PC-3 (cell line): ENCODE measurements around the gene RFC2. TPM values are rescaled to one million over a fixed set of nuclear protein-coding genes. Genes with fewer than 3 reads are reported as not detected.
"Not testable (repeated sequence)": the region's sequence is repeated elsewhere in the genome, so short reads cannot be mapped to it uniquely, and the experiment has no call there.

Experiments used
- ATAC-seq: fragments of 200-7000 bp; cut with Tn5 transposase; 2 replicates; pipeline ENCODE4 v1.9.1; 2020; ENCODE audit warnings: mild to moderate bottlenecking, moderate library complexity
- BruUV-seq: library from RNA; stranded (reverse); fragments of 400-500 nt; replicated peaks from 2 replicates; lab custom pipeline; 2021; lab: Mats Ljungman, UMichigan
- CTCF ChIA-PET: fragments of 300-600 bp; sonication (Branson Sonifier 250); formaldehyde crosslinking; loops from one replicate; lab custom pipeline; 2022; ENCODE audit warnings: antibody characterized with exemption; lab: Charles Lee
- POLR2A ChIA-PET: fragments of 300-600 bp; sonication (Branson Sonifier 250); formaldehyde crosslinking; loops from one replicate; lab custom pipeline; 2022; ENCODE audit warnings: antibody characterized with exemption; ENCODE audit not compliant: unreplicated experiment; lab: Charles Lee
- DNase-seq: peaks from one replicate; pipeline ENCODE4 v3.0.0-alpha.2; 2015
- H2AFZ ChIP-seq: fragments of 300-600 bp; sonication (generic); 2 replicates; pipeline ENCODE4 v1.6.0; 2016; ENCODE audit warnings: antibody characterized with exemption, low read length
- H3F3A ChIP-seq: fragments of 300-600 bp; sonication (generic); one replicate; pipeline ENCODE4 v1.6.0; 2017; ENCODE audit warnings: antibody characterized with exemption, low read length, control low read depth, mild to moderate bottlenecking; ENCODE audit not compliant: unreplicated experiment
- H3K27ac ChIP-seq: fragments of 300-600 bp; sonication (generic); 2 replicates; pipeline ENCODE4 v1.5.1; 2016; ENCODE audit warnings: mild to moderate bottlenecking, low read length
- H3K27me3 ChIP-seq: fragments of 300-600 bp; sonication (generic); 2 replicates; pipeline ENCODE4 v1.6.1; 2016; ENCODE audit warnings: low read length, mixed read lengths
- H3K36me3 ChIP-seq: fragments of 300-600 bp; sonication (generic); 2 replicates; pipeline ENCODE4 v1.6.1; 2016; ENCODE audit warnings: low read depth, mixed run types, low read length, mixed read lengths
- H3K4me1 ChIP-seq: fragments of 300-600 bp; sonication (generic); 2 replicates; pipeline ENCODE4 v1.5.1; 2016; ENCODE audit warnings: low read length; ENCODE audit not compliant: insufficient read depth
- H3K4me2 ChIP-seq: fragments of 300-600 bp; sonication (generic); 2 replicates; pipeline ENCODE4 v1.6.0; 2016; ENCODE audit warnings: low read length
- H3K4me3 ChIP-seq: fragments of 300-600 bp; sonication (generic); 2 replicates; pipeline ENCODE4 v1.5.1; 2016; ENCODE audit warnings: mild to moderate bottlenecking, low read length, mixed read lengths
- H3K79me2 ChIP-seq: fragments of 300-600 bp; sonication (generic); 2 replicates; pipeline ENCODE4 v1.6.1; 2017; ENCODE audit warnings: low read length, mixed read lengths
- H3K9ac ChIP-seq: fragments of 300-600 bp; sonication (generic); 2 replicates; pipeline ENCODE4 v1.6.0; 2016; ENCODE audit warnings: mild to moderate bottlenecking, low read length
- H3K9me2 ChIP-seq: fragments of 300-600 bp; sonication (generic); replicated peaks from 2 replicates; pipeline ENCODE4 v1.6.1; 2016; ENCODE audit warnings: mixed run types, low read length, mixed read lengths
- H3K9me3 ChIP-seq: fragments of 300-600 bp; sonication (generic); 2 replicates; pipeline ENCODE4 v1.6.1; 2016; ENCODE audit warnings: low read length, mixed read lengths
- H4K20me1 ChIP-seq: fragments of 300-600 bp; sonication (generic); 2 replicates; pipeline ENCODE4 v1.6.1; 2016; ENCODE audit warnings: low read length, mixed read lengths
- EZH2 ChIP-seq: fragments of 300-600 bp; sonication (generic); IDR thresholded peaks from one replicate; pipeline ENCODE4 v1.6.1; 2017; ENCODE audit warnings: antibody characterized with exemption, mild to moderate bottlenecking, low read length; ENCODE audit not compliant: unreplicated experiment
- EZH2phosphoT487 ChIP-seq: fragments of 300-600 bp; sonication (generic); IDR thresholded peaks from 2 replicates; pipeline ENCODE4 v1.6.1; 2018; ENCODE audit warnings: mild to moderate bottlenecking, antibody characterized with exemption, low read length, borderline replicate concordance
- intact Hi-C: fragments of 100-400 bp; cut with micrococcal nuclease; formaldehyde crosslinking; loops from 2 replicates; pipeline ENCODE4 v1.9.0; 2023
- total RNA-seq: library from RNA; depleted of rRNA; stranded (reverse); fragments of >200 nt; gene quantifications from 2 replicates; pipeline ENCODE4 v1.2.3, GENCODE V29; 2014
- TF ChIP-seq, protein P1 (sequence below): fragments of 300-600 bp; sonication (generic); conservative IDR thresholded peaks from 2 replicates; pipeline ENCODE4 v1.5.1; 2017; ENCODE audit warnings: antibody characterized with exemption, low read depth, mild to moderate bottlenecking, low read length

Gene RFC2
- total RNA-seq, 1 experiment from 2014 or later: 60.4 TPM

DNA sequence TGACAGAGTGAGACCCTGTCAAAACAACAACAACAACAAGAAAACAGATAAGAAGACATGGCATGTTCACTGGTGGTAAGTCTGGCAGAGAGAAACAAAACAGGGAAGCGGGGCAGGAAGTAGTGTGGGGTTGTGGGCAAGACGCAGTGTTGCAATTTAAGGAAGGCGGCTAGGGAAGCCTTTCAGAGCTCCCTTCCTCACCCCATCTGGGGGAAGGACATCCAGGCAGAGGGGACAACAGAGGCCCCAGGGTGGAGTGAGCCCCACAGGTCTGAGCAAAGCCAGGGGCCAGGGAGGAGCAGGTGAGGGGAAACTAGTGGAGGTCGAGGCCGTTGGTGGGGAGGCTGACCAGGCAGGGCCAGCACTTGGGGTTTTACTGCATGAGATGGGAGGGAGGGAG, 27.6 kb downstream of the RFC2 start:
- intact Hi-C loops: no loop called here
- ATAC-seq (no peak), DNase-seq (no peak)
- no peaks in the 10 kb centered on the region for H3K79me2 ChIP-seq
- no peak overlapping the region for H3K9ac ChIP-seq
- TF ChIP-seq EZH2phosphoT487 (no peak), EZH2 (no peak)
- TF ChIP-seq, protein P1, sequence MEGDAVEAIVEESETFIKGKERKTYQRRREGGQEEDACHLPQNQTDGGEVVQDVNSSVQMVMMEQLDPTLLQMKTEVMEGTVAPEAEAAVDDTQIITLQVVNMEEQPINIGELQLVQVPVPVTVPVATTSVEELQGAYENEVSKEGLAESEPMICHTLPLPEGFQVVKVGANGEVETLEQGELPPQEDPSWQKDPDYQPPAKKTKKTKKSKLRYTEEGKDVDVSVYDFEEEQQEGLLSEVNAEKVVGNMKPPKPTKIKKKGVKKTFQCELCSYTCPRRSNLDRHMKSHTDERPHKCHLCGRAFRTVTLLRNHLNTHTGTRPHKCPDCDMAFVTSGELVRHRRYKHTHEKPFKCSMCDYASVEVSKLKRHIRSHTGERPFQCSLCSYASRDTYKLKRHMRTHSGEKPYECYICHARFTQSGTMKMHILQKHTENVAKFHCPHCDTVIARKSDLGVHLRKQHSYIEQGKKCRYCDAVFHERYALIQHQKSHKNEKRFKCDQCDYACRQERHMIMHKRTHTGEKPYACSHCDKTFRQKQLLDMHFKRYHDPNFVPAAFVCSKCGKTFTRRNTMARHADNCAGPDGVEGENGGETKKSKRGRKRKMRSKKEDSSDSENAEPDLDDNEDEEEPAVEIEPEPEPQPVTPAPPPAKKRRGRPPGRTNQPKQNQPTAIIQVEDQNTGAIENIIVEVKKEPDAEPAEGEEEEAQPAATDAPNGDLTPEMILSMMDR: no peak
- no peak overlapping the region for H3K4me2 ChIP-seq
- H3K4me3 ChIP-seq: no peak overlapping the region
- no peak overlapping the region for H2AFZ ChIP-seq
- H3F3A ChIP-seq: no peaks in the 10 kb centered on the region
- H3K9me2 ChIP-seq: no peaks in the 10 kb centered on the region
- H3K27ac ChIP-seq: no peak overlapping the region
- no peaks in the 10 kb centered on the region; the same call in 1 of the 2 replicates for H3K36me3 ChIP-seq
- H3K9me3 ChIP-seq: no peaks in the 10 kb centered on the region
- no TSS peak for BruUV-seq
- H3K27me3 ChIP-seq: no peaks in the 10 kb centered on the region
- no peaks in the 10 kb centered on the region for H4K20me1 ChIP-seq
- H3K4me1 ChIP-seq: no peaks in the 10 kb centered on the region
- ChIA-PET POLR2A (no interaction called here), CTCF (interaction anchor here (0.6 kb wide), 1 partner anchor 26 kb away, joined by 3 read pairs; no protein-coding TSS in a partner anchor)

DNA sequence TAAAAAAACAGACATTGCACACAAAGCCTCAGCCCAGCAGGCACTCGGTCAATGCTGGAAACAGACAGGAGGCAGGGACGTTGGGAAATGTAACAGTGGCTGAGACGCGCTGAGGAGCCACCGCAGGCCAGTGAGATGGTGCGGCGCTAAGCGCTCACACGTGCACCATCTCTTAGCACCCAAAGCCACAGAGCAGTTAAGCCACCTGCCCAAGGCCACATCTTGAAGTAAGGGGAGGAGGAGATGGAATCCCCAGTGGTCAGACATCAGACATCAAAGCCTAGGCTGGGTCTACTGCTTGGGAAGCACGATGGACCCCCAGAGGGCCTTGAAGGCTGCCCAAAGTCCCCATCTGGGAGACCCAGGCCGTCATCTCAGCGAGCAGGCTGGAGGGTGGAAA, 28.8 kb downstream of the RFC2 start:
- no TSS peak for BruUV-seq
- CTCF ChIA-PET: no interaction called here

DNA sequence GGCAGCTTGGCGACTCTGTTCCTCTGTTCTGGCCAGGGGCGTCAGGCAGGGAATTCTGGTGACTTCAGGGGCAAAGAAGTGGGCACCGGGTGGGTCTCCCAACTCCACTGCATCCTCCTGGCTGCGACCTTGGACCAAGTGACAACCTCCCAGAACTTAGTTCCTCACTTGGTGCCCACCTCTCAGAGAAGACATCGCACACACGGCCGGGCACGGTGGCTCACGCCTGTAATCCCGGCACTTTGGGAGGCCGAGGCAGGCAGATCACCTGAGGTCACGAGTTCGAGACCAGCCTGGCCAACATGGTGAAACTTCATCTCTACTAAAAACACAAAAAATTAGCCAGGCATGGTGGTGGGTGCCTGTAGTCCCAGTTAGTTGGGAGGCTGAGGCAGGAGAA, 29.3 kb downstream of the RFC2 start:
- BruUV-seq, ATAC-seq, H3K9me3 ChIP-seq, H3K4me2 ChIP-seq, H3K36me3 ChIP-seq, H3K4me3 ChIP-seq, H3K79me2 ChIP-seq, H3K9ac ChIP-seq, H3K9me2 ChIP-seq, H4K20me1 ChIP-seq, H3F3A ChIP-seq, H3K27me3 ChIP-seq, H3K27ac ChIP-seq, POLR2A ChIA-PET, intact Hi-C loops, DNase-seq, H2AFZ ChIP-seq, H3K4me1 ChIP-seq, CTCF ChIA-PET: not testable (repeated sequence)

More for the DNA sequence above, 28.8 kb downstream of the RFC2 start:
- POLR2A ChIA-PET: no interaction called here
- Histone ChIP-seq H3K9me3 (no peaks in the 10 kb centered on the region), H3K9me2 (no peaks in the 10 kb centered on the region), H3K36me3 (no peaks in the 10 kb centered on the region), H3K79me2 (no peaks in the 10 kb centered on the region), H3K27me3 (no peaks in the 10 kb centered on the region), H3K4me1 (no peaks in the 10 kb centered on the region), H3K4me2 (no peak overlapping the region), H2AFZ (no peak overlapping the region), H3K4me3 (no peak overlapping the region), H3K9ac (no peak overlapping the region), H4K20me1 (no peaks in the 10 kb centered on the region), H3K27ac (no peak overlapping the region), H3F3A (no peaks in the 10 kb centered on the region)
- DNase-seq (no peak), ATAC-seq (no peak)
- intact Hi-C loops: no loop called here
- TF ChIP-seq EZH2phosphoT487 (no peak), EZH2 (no peak)
- TF ChIP-seq, protein P1: no peak
